ENCODE measurements around the gene BFSP2.

- TF ChIP-seq EZH2 (IDR thresholded peaks at IDR 0.05; ENCODE audit: insufficient read depth, poor library complexity, severe bottlenecking), result no peak
- no peak for TF ChIP-seq EZH2phosphoT487 (IDR thresholded peaks at IDR 0.05; ENCODE audit: insufficient read depth, low read depth)
Measured at GRCh38 chr3:133424937-133425869, 25.3 kb downstream of the BFSP2 start.

All from GM23248 (cell line).